Measurements from ENCODE around the gene NDUFS8.

DNA sequence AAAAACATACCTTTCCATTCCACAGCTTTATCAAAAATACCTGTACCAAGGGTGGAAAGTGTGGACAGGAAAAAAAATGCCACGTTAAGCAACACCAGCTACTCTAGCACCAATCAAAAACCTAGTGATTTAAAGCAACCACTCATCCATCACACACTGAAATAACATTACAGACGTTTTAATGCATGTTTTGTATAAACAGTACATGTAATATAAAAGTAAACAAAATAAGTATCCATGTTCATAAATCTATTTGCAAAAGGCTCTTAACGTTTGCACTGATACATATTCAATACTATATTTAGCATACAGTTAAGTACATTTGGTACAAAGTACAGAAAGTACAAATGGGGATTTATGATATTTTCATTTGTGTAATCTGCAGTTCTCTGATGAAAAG, 52.0 kb downstream of the NDUFS8 start:
- TF ChIP-seq, protein P1, sequence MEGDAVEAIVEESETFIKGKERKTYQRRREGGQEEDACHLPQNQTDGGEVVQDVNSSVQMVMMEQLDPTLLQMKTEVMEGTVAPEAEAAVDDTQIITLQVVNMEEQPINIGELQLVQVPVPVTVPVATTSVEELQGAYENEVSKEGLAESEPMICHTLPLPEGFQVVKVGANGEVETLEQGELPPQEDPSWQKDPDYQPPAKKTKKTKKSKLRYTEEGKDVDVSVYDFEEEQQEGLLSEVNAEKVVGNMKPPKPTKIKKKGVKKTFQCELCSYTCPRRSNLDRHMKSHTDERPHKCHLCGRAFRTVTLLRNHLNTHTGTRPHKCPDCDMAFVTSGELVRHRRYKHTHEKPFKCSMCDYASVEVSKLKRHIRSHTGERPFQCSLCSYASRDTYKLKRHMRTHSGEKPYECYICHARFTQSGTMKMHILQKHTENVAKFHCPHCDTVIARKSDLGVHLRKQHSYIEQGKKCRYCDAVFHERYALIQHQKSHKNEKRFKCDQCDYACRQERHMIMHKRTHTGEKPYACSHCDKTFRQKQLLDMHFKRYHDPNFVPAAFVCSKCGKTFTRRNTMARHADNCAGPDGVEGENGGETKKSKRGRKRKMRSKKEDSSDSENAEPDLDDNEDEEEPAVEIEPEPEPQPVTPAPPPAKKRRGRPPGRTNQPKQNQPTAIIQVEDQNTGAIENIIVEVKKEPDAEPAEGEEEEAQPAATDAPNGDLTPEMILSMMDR (IDR thresholded peaks at IDR 0.05; ENCODE audit: low read depth, low read length, missing input control), result no peak
- no peak for TF ChIP-seq EGR1 (IDR thresholded peaks at IDR 0.05; ENCODE audit: low read depth in 2 of 2)
- no peak for TF ChIP-seq GABPA (IDR thresholded peaks at IDR 0.05 in 1 of 2, conservative IDR thresholded peaks at IDR 0.05 in 1 of 2)

All from liver (tissue), 3 donors.